ENCODE data around the gene AKT1S1.
"Not testable (repeated sequence)": the region's sequence is repeated elsewhere in the genome, so short reads cannot be mapped to it uniquely, and the experiment has no call there.

AKT1S1 gene

DNA sequence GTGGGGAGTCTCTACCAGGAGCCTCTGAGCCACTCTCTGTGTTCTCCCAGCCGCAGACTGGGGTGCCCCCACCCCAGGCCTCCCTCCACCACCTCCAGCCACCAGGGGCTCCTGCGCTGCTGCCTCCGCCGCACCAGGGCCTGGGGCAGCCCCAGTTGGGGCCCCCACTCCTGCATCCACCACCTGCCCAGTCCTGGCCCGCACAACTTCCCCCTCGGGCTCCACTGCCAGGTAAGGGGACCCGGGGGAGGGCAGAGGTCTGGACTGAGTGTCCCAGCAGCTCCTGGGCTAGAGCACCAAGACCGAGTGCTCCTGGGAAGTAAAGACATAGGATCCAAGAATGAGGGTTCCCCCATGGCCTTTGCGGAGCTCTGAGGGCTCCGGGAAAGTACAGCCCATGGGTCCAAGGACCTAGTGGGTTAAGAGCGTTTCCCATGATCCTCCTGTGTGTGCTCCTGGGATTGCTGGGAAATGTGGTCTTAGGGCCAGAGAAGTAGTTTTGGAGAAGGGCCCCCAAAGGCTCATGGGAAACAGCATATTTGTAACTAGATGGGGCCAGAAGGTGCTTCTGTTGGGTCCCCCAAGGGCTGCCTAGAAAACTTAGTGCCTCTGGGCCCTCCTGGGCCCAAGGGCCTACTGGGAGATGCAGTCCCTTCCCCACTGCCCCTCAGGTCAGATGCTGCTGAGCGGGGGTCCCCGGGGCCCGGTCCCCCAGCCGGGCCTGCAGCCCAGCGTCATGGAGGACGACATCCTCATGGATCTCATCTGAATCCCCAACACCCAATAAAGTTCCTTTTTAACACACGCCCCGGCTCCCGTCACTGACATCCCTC, 40.8 kb downstream of the AKT1S1 start:
- DNase-seq (ENCODE audit: low read depth): no peak

- no peak for DNase-seq (ENCODE audit: low read depth)
Measured at GRCh38 chr19:49835562-49835961, 41.6 kb downstream of the AKT1S1 start.

- DNase-seq (ENCODE audit: low read depth): no peak
Measured at GRCh38 chr19:49833599-49833998, 43.6 kb downstream of the AKT1S1 start.

DNA sequence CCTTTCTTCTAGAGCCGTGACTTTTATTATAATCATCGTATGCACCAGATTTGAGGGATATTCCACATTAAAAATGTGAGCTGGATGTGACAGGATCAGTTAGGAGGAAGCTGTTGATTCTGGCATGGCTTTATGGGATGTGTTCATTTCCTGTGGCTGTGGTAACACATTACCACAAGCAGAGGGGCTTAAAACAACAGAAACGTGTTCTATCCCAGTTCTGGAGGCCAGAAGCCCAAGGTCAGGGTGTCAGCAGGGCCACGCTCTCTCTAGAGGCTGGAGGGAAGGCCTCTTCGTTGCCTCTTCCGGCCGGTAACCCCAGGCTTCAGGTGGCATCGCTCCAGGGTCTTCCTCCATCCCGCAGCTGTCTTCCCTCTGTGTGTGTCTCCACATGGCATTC, 44.6 kb downstream of the AKT1S1 start:
- no peak for DNase-seq (ENCODE audit: low read depth)

DNA sequence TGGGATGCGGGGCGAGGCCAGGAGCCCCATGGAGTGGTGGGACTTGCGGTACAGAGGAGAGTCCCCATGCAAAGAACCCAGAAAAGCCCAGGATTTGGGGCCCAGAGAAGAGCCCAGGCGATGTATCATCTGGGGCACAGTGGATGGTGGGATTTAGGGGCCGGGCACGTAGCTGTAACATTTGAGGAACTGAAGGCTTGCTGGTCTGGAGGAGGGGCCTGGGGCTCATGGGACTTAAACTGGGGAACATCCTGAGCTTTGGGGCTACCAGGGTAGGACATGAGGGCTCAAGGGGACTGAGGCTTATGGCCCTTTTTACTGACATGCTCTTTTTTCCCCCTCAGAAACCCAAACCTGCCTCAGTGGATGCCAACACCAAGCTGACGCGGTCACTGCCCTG, 45.6 kb downstream of the AKT1S1 start:
- no peak for DNase-seq (ENCODE audit: low read depth)

GRCh38 chr19:49830766-49831165, 46.4 kb downstream of the AKT1S1 start:
- no peak for DNase-seq (ENCODE audit: low read depth)

- DNase-seq (ENCODE audit: low read depth): no peak
Measured at GRCh38 chr19:49829721-49830120, 47.4 kb downstream of the AKT1S1 start.

- DNase-seq (ENCODE audit: low read depth): no peak
Measured at GRCh38 chr19:49829200-49829599, 48.0 kb downstream of the AKT1S1 start.

GRCh38 chr19:49827034-49827433, 50.1 kb downstream of the AKT1S1 start:
- no peak for DNase-seq (ENCODE audit: low read depth)

GRCh38 chr19:49824662-49825061, 52.5 kb downstream of the AKT1S1 start:
- DNase-seq (ENCODE audit: low read depth): no peak

GRCh38 chr19:49823472-49823871, 53.7 kb downstream of the AKT1S1 start:
- DNase-seq (ENCODE audit: low read depth): no peak

DNA sequence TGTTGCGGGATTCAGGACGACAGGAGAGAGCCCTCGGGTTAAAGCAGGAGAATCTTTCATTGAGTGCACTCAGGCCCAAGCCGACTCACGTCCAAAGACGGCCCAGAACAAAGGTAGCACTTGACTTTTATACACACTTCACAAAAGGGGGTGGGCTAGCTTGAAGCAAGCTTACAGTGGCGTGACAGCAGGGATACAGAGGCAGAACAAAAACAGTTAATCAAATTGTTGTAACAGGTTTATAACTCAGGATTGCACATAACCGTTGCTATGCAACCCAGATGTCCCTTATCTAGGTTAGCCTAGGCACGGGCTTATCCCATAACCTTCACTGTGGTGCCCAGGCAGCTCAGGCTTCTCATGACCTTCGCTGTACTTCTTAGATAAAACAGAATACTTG, 57.0 kb downstream of the AKT1S1 start:
- DNase-seq (ENCODE audit: low read depth): no peak

GRCh38 chr19:49819452-49820115, 57.6 kb downstream of the AKT1S1 start:
- not testable (repeated sequence) for DNase-seq (ENCODE audit: low read depth)

All from stromal cell of bone marrow (primary cell).